M059J (cell line): ENCODE measurements around the gene PAQR8. TPM values are rescaled to one million over a fixed set of nuclear protein-coding genes. Genes with fewer than 3 reads are reported as not detected.
"Not testable (repeated sequence)": the region's sequence is repeated elsewhere in the genome, so short reads cannot be mapped to it uniquely, and the experiment has no call there.

Experiments
- DNase-seq: peaks from one replicate; pipeline ENCODE4 v3.0.0-alpha.2; 2012; ENCODE audit warnings: low read depth
- total RNA-seq: library from RNA; depleted of rRNA; stranded (reverse); fragments of >200 nt; shearing (Covaris generic); gene quantifications from 2 replicates; pipeline ENCODE4 v1.2.3, GENCODE V29; 2014

PAQR8 gene
- total RNA-seq, 1 experiment from 2014 or later, result 9.9 TPM

DNA sequence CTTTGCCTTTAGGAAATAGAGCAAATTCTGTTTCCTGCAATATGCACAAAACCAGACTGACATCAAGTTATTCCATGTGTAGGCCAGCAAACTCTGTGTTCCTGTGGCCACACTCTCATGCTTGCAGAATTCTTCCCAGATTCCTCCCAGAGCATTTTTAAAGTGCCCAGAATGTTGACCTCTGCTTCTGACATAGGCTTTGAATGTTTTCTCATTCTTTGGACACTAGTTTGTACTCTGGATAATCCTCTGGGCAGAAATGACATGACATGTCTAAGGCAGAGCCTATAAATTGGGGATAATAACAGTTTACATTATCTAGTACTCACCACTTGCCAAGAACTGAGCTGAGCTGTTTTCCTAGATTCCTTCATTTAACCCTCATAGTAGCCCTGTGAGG lies 49.0 kb downstream of the PAQR8 start:
- DNase-seq, result no peak

DNA sequence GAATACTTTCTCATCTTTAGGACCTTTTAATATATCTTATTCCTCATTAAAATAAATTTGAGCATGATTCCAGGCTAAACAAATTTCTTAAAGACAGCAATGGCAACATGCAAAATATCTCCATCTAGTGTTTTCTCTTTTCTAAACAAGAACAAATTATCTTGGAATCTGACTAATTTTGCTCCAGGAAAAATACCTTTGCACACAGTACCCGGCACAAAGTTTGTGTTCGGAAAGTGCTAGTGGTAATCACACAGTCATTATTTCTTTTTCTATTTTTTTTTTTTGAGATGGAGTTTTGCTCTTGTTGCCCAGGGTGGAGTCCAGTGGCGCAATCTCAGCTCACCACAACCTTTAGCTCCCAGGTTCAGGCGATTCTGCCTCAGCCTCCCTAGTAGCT lies 50.0 kb downstream of the PAQR8 start:
- DNase-seq, result no peak

DNA sequence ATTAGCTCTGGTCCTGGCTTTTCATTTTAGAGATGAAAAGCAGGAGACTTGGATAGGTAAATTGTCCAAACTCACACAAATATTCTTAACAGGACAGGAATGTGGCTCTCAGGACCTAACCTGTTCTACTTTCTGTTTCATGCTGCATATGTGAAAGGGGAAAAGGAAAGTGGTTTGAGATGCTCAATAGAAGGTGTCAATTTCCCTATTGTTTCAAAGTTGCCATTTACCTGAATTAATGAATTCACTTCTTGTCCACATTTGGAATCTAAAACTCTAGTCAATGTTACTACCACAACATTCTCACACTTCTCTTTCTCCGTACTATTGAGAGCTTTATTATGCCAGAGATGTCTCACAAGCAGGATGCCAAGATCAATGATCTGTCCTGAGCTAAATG lies 53.4 kb downstream of the PAQR8 start:
- DNase-seq, result peak; percentile 36

DNA sequence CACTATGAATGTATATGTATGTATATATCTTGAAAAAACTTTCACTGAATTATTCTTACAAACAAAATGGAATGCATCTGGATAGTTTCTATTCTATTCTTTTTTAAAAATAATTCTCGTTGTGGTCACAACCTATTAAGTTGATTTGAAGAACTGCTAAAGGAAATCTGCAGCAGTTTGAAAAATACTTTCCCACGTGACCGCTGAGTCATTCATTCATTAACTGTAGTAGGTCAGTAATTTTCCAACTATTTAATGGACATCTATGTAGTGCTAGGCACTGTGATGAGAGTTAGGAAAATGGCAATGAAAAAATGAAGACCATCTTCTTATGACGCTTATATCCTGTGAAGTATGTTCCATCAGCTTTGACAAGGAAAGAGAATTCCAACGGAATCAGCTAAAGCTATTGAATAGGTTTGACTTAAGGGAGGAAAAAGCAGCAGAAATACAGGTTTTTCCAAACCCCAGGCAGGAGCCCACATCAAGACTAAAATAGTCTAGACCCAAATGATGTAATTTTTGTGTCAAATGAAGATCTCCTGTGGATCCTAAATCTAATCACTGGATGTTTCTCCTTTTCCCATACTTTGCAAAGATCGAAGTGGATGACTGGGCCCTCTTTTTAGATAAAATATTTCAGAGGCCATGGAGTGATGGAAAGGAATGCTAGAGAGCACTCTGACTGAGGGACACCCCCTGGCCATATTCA lies 54.1 kb downstream of the PAQR8 start:
- DNase-seq, result peak; percentile 81

DNA sequence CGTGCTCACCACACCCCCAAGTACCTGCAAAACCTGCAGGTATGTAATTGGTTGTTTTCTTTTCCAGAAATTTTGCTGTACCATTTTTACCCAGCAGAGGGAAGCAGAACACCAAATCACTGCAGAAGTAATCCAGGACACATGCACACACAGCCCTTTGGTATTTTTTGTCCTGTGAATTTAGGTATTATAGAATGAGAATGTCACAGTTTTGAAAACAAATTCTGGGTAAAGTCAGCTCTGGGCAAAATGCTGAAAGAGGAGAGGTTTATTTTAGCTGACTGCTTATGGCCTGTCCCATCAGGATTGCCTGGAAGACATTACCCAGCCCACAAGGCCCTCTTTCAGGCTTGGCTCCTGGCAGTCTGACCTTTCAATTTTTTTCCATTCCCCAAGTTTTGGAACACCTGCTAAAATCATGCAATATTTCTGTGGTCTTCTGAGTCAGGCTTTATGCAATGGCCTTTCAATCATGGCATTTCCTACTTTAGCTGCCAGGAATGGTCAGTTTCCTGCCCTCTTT lies 54.7 kb downstream of the PAQR8 start:
- peak; percentile 83 for DNase-seq

DNA sequence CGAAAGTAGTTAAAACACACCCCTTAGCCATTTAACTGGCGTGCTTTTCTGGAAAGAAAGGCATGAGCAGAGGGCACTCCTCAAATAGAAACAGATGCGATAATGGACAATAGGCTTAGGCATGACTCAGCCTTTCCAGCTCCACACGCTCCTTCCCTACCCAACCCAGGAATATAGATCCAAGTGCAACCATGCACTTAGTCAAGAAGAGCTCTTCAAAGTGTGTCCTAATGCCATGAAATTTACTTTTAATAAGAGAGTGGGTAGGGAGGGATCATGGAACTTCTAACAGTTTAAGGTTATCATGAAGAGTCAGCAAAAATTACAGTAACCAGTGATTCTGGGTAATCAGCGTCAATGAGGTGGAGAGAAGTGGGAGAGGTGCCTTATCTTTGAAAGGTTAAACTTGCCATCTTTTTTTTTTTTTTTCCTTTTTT lies 55.7 kb downstream of the PAQR8 start:
- peak; percentile 92 for DNase-seq

DNA sequence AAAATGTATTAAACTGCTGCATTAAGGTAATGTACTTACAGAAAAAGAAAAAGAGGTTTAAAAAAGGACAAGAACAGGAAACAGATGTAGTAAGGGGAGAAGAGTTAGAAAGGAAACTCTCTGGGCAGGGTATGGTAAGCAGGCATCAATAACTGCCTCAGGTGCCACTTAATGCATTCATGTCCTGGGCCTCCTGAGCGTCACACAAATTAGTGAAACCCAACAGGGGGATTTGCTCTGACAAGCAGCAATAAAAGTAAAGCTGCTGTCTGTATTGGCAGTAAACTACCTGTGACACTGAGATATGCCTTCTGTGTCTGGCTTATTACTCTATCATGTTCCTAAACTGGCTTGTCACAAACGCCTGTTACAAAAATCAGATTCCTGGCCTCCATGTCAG lies 56.7 kb downstream of the PAQR8 start:
- peak; percentile 18 for DNase-seq

DNA sequence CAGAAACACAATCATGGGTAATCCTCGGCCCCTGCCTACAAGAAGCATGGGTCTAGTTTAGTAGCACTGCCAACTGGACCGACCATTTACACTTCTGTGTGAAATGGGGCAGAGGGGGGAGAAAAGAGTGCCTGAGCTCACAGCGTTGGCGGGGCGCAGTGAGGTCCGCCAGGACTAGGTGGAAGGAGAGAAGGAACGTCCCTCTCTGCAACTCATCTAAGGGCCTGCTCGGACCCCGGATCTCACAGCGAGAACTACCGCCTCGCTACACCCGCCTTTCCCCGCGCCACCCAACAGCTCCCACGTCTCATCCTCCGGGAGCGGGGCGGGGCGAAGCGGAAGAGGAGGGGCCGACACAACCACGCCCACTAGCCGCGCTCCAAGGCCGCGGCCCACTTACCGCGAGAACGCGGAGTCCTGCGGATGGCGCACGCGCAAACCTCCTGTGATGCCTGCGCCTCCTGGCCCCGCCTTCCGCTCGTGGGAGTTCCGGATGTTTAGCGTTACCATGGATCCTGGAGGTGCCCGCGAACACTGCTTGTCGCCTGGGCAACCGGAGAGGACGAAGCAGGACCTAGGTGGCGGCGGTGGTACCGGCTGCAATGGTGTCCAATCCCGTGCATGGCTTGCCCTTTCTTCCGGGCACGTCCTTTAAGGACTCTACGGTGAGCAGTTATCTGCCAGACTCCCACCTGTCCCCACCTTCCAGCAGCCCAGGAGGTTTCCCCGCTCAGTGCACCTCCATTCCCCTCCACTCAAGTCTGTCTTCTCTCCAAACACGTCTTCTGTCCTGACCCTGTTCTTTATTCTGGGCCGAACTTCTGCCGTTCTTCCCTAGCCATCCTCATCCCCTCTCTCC lies 58.1 kb downstream of the PAQR8 start, which contains the start of gene EFHC1:
EFHC1 (plus strand) TSS at position 534 of the 859 bp plus-strand sequence; CDS start at position 603, 69 bp downstream.
- DNase-seq, result peak; percentile 100

DNA sequence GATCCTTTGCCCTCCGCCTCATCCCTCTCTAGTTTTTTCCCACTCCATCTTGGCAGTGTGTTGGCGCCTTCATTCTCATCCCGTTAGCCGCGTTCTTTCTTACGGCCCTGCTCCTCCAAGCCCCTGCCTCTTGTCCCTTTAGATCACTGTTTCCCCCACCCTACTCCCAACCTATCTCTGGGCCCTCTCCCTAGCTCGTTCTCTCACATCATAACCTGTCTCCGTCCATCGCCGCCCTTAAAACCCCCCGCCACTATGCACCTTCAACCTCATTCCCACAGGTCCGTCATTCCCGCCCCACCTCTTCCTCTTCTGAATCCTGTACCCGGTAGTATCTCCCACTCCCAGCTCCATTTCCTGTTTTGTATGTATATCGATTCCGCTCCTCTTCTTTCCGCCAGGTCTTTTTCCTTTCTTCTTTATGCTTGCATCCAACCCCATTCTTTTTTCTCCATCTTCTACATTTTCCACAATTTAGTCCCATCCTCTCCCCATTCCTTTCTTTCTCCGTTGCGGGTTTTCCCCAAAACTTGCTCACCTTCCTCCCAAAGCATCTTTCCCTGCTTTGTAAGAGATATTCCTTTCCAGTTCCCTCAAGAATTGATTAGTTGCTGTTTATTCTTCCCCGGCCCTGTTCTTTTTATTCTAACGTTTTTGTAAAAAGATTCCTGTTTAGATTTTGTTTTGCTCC lies 58.9 kb downstream of the PAQR8 start:
- peak; percentile 85 for DNase-seq

DNA sequence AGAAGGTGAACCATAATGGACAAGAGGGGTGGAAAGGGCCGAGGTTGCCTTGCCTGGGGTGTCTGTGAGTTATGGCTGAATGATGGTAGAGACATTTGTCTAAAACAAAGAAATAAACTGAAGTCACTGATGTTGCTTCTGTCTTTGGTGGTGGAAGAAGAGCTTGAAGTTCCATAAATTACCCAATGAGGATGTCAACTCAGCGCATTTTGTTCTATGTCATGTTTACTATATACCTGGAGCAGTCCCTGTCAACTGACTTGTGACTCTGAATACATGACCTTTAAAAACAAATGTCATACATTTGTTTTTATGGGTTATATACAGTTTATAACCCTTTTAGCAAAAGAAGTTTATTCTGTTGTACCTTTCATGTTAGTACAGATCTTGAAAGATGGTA lies 60.2 kb downstream of the PAQR8 start:
- no peak for DNase-seq

DNA sequence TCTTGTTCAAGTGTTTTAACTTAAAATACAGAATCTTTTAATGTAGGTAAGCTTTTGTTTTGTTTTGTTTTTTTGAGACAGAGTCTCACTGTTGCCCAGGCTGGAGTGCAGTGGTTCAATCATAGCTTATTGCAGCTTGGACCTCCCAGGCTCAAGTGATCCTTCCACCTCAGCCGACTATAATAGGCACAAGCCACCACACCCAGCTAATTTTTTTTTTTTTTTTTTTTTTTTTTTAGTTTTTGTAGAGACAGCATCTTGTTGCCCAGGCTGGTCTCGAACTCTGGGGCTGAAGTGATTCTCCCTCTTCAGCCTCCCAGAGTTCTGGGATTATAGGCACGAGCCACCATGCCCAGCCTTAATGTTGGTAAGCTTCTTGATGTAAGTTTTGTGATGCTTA lies 61.5 kb downstream of the PAQR8 start:
- peak; percentile 54 for DNase-seq

DNA sequence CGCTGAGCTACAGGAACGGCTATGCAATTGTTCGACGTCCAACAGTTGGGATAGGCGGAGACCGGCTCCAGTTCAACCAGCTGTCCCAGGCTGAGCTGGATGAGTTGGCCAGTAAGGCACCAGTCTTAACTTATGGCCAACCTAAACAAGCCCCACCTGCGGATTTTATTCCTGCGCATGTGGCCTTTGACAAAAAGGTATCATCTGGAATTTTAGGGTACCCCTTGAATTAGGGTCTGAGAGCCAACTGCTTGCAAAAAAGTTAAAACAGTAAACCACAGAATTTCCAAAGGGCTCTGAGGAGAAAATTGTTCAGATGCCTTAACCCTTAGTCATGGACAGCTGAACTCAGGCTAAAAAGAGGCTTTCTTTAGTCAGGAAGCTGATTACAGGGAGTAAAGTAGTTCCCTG lies 62.0 kb downstream of the PAQR8 start:
- DNase-seq, result peak; percentile 96

DNA sequence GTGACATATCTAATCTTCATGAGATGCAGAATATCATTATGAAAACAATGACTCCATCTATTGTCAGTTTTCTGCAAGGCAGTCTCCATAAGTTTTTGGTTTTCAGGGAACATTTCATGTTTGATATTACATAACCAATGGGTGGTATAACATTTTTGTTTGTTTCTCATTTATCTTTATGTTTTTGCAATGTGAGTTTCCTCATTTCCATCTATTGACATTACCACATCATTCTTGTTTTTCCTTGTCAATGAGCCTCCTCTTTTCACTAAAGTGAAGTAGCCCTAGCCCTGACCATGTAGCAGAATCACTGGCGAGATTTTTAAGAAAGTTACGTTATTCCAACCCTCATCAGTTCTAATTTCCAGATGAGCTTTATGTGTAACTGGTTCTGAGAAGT lies 62.6 kb downstream of the PAQR8 start:
- no peak for DNase-seq

DNA sequence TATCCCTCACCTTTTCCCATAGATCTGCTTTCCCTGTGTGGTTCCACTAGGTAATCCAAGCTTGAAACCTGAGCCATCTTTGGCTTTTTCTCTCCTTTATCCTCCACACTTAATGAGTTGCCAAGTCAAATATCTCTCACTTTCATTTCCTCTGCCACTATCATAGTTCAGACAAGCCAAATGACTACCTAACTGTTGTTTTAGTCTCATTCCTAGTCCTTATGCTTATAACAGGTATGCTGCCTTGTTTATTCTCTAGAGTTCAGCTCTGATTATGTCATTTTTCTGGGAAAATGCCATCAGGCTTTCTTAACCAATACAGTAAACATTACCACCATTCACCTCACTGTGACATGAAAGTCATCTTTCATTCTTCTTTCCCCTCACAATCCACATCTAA lies 64.7 kb downstream of the PAQR8 start:
- DNase-seq, result peak; percentile 65

DNA sequence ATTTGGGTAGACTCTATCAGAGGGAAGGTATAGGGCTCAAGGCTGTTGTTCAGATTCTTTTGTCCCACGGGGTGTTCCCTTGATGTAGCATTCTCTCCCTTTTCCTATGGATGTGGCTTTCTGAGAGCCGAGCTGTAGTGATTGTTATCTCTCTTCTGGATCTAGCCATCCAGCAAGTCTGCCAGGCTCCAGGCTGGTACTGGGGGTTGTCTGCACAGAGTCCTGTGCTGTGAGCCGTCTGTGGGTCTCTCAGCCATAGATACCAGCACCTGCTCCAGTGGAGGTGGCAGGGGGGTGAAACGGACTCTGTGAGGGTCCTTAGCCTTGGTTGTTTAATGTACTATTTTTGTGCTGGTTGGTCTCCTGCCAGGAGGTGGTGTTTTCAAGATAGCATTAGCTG lies 71.3 kb downstream of the PAQR8 start:
- DNase-seq, result not testable (repeated sequence)

DNA sequence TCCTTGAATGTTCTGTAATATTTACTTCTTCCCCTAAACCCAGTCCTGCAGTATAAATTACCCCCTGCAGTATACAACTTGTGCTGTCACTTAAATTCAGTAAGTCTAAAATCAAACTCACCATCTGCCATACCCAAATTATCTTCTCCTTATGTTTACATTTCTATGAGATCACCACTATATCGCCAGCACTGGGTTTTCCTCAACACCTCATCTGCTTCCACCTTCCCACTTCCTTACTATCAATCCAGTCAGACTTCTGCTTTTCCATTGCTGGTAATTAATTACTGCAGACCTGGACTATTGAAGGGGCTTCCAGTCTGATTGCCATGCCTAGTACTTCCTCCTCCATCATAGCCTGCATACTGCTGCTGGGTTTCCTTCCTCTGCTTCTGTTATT lies 73.4 kb downstream of the PAQR8 start:
- no peak for DNase-seq

DNA sequence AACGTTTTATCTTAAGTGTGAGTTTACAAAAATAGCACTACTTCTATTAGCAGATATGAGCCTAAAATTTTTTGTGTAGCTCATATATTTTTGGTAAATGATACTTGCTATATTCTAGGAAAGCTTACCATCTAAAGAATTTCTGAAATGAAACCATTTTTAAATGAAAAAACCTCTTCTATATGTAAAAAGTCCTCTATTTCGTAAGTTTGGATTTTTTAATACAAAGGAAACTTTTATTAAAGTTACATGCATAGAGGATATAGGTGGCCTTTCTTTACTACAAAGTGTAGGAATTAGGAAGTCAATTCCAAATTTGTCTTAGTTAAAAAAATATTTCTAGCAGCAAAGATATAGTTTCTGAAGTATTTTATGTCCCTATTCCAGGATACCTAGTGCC lies 77.0 kb downstream of the PAQR8 start:
- no peak for DNase-seq

DNA sequence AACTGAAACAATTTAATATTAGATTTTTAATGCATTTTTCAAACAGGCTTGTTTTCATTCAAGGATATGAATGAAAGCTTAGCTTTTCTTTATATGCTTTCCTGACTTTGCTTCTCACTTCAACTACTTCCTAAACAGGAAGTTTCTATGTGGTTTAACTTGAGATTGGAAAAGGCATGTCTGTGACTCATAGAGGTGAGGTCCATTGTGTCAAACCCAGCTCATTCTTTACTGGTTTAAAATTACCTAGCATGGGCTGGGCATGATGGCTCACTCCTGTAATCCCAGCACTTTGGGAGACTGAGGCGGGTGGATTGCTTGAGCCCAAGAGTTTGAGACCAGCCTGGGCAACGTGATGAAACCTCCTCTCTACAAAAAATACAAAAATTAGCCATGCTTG lies 92.6 kb downstream of the PAQR8 start:
- peak; percentile 86 for DNase-seq

DNA sequence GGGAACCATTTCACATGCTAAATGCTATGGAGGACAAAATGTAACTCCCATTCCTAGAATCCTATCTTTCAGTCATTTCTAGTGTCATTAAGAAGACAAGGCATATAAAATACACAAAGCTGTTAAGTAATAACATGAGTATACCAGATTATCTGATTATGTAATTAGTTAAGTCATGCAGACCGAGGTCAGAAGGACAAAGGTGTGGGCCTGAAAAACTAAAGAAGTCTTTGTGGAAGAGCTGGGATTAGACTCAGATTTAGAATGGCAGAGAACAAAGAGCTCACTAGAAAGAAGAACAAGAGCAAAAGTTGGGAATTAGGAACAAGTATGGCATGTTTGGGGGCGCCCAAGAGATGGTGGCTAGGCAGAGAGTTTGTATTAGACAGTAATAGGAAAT lies 95.1 kb downstream of the PAQR8 start:
- DNase-seq, result peak; percentile 18
